Fibroblast of lung (primary cell): ENCODE data around the gene TBX20.

Source experiments
- EZH2 ChIP-seq: IDR thresholded peaks from 2 replicates; pipeline ENCODE4 v1.5.1; 2012; ENCODE audit warnings: low read length, control low read depth, mild to moderate bottlenecking; ENCODE audit errors: missing control alignments
- TF ChIP-seq, protein P1 (sequence below), 2 donors: IDR thresholded peaks in 1 of 2; conservative IDR thresholded peaks in 1 of 2; 1 replicate in 1 of 2; 2 replicates in 1 of 2; pipeline ENCODE4 v1.5.1; 2011 to 2012; ENCODE audit warnings: low read length in 2 of 2, control low read depth in 1 of 2, inconsistent platforms in 1 of 2, low read depth in 1 of 2, mild to moderate bottlenecking in 1 of 2

DNA sequence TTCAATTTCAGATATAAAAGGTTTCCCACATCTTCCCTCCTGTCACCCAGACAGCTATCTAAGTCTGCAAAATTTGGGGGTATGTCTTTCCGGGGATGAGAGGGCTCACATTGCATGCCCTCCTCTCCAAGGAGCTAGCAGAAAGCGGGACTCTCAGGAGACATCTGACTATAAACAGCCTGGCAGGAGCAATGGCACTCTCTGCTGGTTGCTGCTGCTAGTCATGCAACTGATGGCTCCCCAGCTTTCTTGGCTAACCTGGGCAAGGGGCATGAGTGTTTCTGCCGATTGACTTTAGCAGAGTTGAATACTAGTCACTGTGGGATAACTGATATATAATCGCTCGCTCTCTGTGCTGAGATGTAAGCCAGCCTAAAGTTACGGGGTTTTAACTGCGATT is 12.0 kb downstream of the TBX20 start:
- TF ChIP-seq, protein P1, sequence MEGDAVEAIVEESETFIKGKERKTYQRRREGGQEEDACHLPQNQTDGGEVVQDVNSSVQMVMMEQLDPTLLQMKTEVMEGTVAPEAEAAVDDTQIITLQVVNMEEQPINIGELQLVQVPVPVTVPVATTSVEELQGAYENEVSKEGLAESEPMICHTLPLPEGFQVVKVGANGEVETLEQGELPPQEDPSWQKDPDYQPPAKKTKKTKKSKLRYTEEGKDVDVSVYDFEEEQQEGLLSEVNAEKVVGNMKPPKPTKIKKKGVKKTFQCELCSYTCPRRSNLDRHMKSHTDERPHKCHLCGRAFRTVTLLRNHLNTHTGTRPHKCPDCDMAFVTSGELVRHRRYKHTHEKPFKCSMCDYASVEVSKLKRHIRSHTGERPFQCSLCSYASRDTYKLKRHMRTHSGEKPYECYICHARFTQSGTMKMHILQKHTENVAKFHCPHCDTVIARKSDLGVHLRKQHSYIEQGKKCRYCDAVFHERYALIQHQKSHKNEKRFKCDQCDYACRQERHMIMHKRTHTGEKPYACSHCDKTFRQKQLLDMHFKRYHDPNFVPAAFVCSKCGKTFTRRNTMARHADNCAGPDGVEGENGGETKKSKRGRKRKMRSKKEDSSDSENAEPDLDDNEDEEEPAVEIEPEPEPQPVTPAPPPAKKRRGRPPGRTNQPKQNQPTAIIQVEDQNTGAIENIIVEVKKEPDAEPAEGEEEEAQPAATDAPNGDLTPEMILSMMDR (conservative IDR thresholded peaks at IDR 0.05 in 1 of 2, IDR thresholded peaks at IDR 0.05 in 1 of 2; ENCODE audit: low read depth in 1 of 2, low read length in 2 of 2), result no peak
- TF ChIP-seq EZH2, result no peak
